ENCODE data around the gene KATNA1.

DNA sequence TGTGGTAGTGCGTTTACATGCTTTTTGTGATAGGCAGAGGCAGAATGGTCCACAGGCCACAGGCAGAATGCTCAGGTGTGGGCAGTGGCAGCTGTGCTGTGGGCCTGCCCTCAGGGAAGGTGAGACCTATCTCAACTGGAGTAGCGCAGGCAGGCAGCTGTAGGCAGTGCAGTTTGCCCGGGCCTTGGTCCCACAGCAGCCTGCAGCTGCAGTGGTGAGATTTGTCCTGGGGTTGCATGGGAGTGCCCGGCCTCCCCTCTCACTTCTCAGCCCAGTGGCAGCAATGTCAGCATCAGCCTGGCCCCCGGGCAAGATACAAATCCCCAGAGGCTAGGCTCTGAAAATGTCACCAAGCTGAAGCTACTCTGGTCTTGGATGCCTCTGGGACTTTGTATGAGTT lies 96.6 kb downstream of the KATNA1 start:
- no peak for TF ChIP-seq EZH2 (optimal IDR thresholded peaks at IDR 0.05; ENCODE audit: low read depth, low read length)
- TF ChIP-seq, protein P1, sequence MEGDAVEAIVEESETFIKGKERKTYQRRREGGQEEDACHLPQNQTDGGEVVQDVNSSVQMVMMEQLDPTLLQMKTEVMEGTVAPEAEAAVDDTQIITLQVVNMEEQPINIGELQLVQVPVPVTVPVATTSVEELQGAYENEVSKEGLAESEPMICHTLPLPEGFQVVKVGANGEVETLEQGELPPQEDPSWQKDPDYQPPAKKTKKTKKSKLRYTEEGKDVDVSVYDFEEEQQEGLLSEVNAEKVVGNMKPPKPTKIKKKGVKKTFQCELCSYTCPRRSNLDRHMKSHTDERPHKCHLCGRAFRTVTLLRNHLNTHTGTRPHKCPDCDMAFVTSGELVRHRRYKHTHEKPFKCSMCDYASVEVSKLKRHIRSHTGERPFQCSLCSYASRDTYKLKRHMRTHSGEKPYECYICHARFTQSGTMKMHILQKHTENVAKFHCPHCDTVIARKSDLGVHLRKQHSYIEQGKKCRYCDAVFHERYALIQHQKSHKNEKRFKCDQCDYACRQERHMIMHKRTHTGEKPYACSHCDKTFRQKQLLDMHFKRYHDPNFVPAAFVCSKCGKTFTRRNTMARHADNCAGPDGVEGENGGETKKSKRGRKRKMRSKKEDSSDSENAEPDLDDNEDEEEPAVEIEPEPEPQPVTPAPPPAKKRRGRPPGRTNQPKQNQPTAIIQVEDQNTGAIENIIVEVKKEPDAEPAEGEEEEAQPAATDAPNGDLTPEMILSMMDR (IDR thresholded peaks at IDR 0.05; ENCODE audit: low read length) = no peak
- TF ChIP-seq EZH2phosphoT487 (IDR thresholded peaks at IDR 0.05; ENCODE audit: low read length) = no peak
